Endothelial cell (in vitro differentiated cells): ENCODE results near the gene HTRA2. TPM values are rescaled to one million over a fixed set of nuclear protein-coding genes. Genes with fewer than 3 reads are reported as not detected.
A peak's percentile ranks its signal among the peaks of the same experiment; 100 is the strongest.

ENCODE experiments used
- DNase-seq: peaks from one replicate; pipeline ENCODE4 v3.0.0; 2021; ENCODE audit warnings: low spot score
- H3K27ac Mint-ChIP-seq: one replicate; pipeline ENCODE4 v1.8.0; 2021; ENCODE audit warnings: mixed read lengths, inconsistent platforms; ENCODE audit not compliant: unreplicated experiment
- H3K27me3 Mint-ChIP-seq: one replicate; pipeline ENCODE4 v1.8.0; 2021; ENCODE audit warnings: mild to moderate bottlenecking, moderate library complexity, mixed read lengths, inconsistent platforms; ENCODE audit not compliant: unreplicated experiment
- H3K36me3 Mint-ChIP-seq: one replicate; pipeline ENCODE4 v1.8.0; 2021; ENCODE audit warnings: mild to moderate bottlenecking, low read depth, mixed read lengths, inconsistent platforms; ENCODE audit not compliant: unreplicated experiment
- H3K4me1 Mint-ChIP-seq: one replicate; pipeline ENCODE4 v1.8.0; 2021; ENCODE audit warnings: mild to moderate bottlenecking, mixed read lengths, inconsistent platforms; ENCODE audit not compliant: unreplicated experiment
- H3K4me3 Mint-ChIP-seq: one replicate; pipeline ENCODE4 v1.8.0; 2021; ENCODE audit warnings: mild to moderate bottlenecking, mixed read lengths, inconsistent platforms; ENCODE audit not compliant: unreplicated experiment
- H3K9me3 Mint-ChIP-seq: one replicate; pipeline ENCODE4 v1.8.0; 2021; ENCODE audit warnings: mixed read lengths, inconsistent platforms; ENCODE audit not compliant: unreplicated experiment
- CTCF ChIP-seq: fragments of 200-600 bp; sonication (generic); IDR thresholded peaks from one replicate; pipeline ENCODE4 v1.5.0; 2021; ENCODE audit warnings: antibody characterized with exemption; ENCODE audit not compliant: unreplicated experiment
- total RNA-seq: library from RNA; stranded (reverse); fragmentation: NEBNext Ultra II Directional; extraction: Animal tissue kit (Norgen Biotek cat#: 25700); gene quantifications from one replicate; pipeline ENCODE4 v1.2.1, GENCODE V29; 2021; ENCODE audit not compliant: unreplicated experiment

The HTRA2 gene
- total RNA-seq, 1 donor from 2014 or later, result 44.3 TPM

GRCh38 chr2:74544634-74545033 is 14.9 kb downstream of the HTRA2 start:
- H3K36me3 Mint-ChIP-seq, result peaks cover 4% of the 10 kb centered on the region
- no peak overlapping the region for H3K4me3 Mint-ChIP-seq
- peaks cover 9% of the 10 kb centered on the region for H3K4me1 Mint-ChIP-seq
- DNase-seq, result no peak
- no peaks in the 10 kb centered on the region for H3K9me3 Mint-ChIP-seq
- H3K27ac Mint-ChIP-seq, result no peak overlapping the region
- peaks cover 10% of the 10 kb centered on the region for H3K27me3 Mint-ChIP-seq
- no peak for TF ChIP-seq CTCF

GRCh38 chr2:74546004-74546403 is 16.3 kb downstream of the HTRA2 start:
- no peak for DNase-seq
- peak overlapping the region; percentile 9 for H3K27ac Mint-ChIP-seq

GRCh38 chr2:74548285-74548899 is 18.7 kb downstream of the HTRA2 start:
- TF ChIP-seq CTCF, result no peak
- peaks cover 8% of the 10 kb centered on the region for H3K27me3 Mint-ChIP-seq
- H3K27ac Mint-ChIP-seq, result peak overlapping the region; percentile 45
- peaks cover 16% of the 10 kb centered on the region for H3K4me1 Mint-ChIP-seq
- H3K4me3 Mint-ChIP-seq, result peak overlapping the region; percentile 93
- no peak for DNase-seq
- peaks cover 15% of the 10 kb centered on the region for H3K36me3 Mint-ChIP-seq
- H3K9me3 Mint-ChIP-seq, result no peaks in the 10 kb centered on the region

More at GRCh38 chr2:74546004-74546403, 16.3 kb downstream of the HTRA2 start:
- no peak overlapping the region for H3K4me3 Mint-ChIP-seq
- H3K27me3 Mint-ChIP-seq, result peaks cover 10% of the 10 kb centered on the region
- peaks cover 4% of the 10 kb centered on the region for H3K36me3 Mint-ChIP-seq
- no peaks in the 10 kb centered on the region for H3K9me3 Mint-ChIP-seq
- H3K4me1 Mint-ChIP-seq, result peaks cover 10% of the 10 kb centered on the region
- TF ChIP-seq CTCF, result no peak

- Mint-ChIP-seq H3K27ac (no peak overlapping the region), H3K4me1 (peaks cover 18% of the 10 kb centered on the region), H3K4me3 (peak overlapping the region; percentile 68), H3K9me3 (no peaks in the 10 kb centered on the region), H3K27me3 (peaks cover 8% of the 10 kb centered on the region), H3K36me3 (peaks cover 15% of the 10 kb centered on the region)
- no peak for TF ChIP-seq CTCF
- peak; percentile 34 for DNase-seq
Measured at GRCh38 chr2:74548900-74549826, 19.4 kb downstream of the HTRA2 start.

- Mint-ChIP-seq H3K9me3 (no peaks in the 10 kb centered on the region), H3K27me3 (peaks cover 5% of the 10 kb centered on the region), H3K4me1 (peaks cover 18% of the 10 kb centered on the region), H3K4me3 (no peak overlapping the region), H3K27ac (no peak overlapping the region), H3K36me3 (peaks cover 15% of the 10 kb centered on the region)
- no peak for DNase-seq
- TF ChIP-seq CTCF, result no peak
Measured at GRCh38 chr2:74550231-74550630, 20.5 kb downstream of the HTRA2 start.
